ENCODE data around the gene SMPX.

Gene SMPX

GRCh38 chrX:21717802-21718201 is 40.1 kb downstream of the SMPX start:
- TF ChIP-seq, protein P1, sequence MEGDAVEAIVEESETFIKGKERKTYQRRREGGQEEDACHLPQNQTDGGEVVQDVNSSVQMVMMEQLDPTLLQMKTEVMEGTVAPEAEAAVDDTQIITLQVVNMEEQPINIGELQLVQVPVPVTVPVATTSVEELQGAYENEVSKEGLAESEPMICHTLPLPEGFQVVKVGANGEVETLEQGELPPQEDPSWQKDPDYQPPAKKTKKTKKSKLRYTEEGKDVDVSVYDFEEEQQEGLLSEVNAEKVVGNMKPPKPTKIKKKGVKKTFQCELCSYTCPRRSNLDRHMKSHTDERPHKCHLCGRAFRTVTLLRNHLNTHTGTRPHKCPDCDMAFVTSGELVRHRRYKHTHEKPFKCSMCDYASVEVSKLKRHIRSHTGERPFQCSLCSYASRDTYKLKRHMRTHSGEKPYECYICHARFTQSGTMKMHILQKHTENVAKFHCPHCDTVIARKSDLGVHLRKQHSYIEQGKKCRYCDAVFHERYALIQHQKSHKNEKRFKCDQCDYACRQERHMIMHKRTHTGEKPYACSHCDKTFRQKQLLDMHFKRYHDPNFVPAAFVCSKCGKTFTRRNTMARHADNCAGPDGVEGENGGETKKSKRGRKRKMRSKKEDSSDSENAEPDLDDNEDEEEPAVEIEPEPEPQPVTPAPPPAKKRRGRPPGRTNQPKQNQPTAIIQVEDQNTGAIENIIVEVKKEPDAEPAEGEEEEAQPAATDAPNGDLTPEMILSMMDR (conservative IDR thresholded peaks at IDR 0.05; ENCODE audit: low read depth, low read length), result no peak
- DNase-seq (ENCODE audit: low read depth), result no peak
- H3K4me3 ChIP-seq (ENCODE audit: low read depth, low read length), result no peak overlapping the region

DNA sequence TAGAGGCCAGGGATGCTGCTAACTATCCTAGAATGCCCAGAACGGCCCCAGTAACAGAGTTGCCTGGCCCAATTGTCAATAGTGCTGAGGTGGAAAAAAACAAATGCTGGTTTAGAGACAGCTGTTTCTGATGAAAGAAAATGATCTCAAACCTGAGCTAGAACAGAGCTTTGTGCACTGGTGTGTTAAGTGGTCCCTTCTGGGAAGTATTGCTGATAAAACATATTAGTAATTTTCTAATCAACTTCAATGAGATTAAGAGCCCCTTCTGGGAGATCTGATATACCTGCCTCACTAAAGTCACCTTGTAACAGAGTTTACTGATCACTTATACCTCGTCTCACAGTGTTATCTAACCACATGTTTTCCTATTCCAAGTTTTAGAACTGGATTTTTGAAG is 42.1 kb downstream of the SMPX start:
- DNase-seq (ENCODE audit: low read depth), result no peak
- no peak overlapping the region for H3K4me3 ChIP-seq (ENCODE audit: low read depth, low read length)
- TF ChIP-seq, protein P1 (conservative IDR thresholded peaks at IDR 0.05; ENCODE audit: low read depth, low read length), result no peak

GRCh38 chrX:21715337-21715736 is 42.6 kb downstream of the SMPX start:
- no peak for DNase-seq (ENCODE audit: low read depth)
- TF ChIP-seq, protein P1 (conservative IDR thresholded peaks at IDR 0.05; ENCODE audit: low read depth, low read length), result no peak
- no peak overlapping the region for H3K4me3 ChIP-seq (ENCODE audit: low read depth, low read length)

DNA sequence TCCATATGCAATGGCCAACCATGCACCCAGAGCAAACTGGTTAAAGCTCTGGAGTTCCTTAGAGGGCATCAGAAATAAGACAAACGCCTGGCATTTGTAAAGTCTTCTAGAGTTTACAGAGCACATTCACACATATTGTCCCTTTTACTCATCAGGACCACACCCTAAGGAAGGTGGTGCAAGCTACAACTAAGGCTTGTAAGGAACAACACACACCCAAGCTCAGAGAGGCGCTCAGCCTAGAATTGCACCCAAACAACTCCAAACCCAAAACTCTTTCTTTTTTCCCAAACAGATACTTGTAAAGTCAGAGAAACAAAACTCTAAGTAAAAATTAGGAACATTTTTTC is 46.1 kb downstream of the SMPX start:
- DNase-seq (ENCODE audit: low read depth), result no peak
- H3K4me3 ChIP-seq (ENCODE audit: low read depth, low read length), result no peak overlapping the region
- TF ChIP-seq, protein P1 (conservative IDR thresholded peaks at IDR 0.05; ENCODE audit: low read depth, low read length), result no peak

DNA sequence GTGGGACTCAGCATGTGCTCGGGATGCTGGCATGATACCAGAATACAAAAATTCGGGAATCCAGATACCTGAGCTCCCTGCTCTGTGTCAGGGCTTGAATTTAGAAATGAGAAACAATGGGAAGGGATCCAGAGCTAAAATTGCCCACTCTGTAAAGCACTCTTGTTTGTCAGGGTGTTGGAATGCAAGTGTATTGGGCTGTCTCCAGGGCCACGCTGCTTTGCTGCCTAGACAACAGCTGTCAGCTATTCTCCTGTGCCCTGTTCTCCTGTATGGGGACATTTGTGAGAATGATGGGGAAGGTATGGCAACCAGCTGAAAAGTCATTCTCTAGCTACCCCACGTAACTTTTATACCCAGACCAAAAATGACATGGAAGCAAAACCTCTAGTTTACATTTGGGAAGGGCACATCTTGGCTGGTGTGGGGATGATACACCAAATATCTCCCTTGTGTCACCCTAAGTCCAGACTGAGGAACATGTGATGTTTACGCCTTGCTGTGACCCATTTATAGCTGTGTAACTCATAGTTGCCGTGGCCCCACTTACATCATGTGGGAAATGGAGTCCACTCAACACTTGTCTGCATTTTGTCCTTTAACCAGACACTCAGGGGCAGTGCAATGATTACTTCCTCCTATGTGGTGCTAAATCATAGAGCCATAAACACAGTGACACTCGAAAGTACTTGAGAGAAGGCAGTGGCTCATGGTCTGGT is 46.6 kb downstream of the SMPX start:
- DNase-seq (ENCODE audit: low read depth), result no peak
- H3K4me3 ChIP-seq (ENCODE audit: low read depth, low read length), result no peak overlapping the region
- TF ChIP-seq, protein P1 (conservative IDR thresholded peaks at IDR 0.05; ENCODE audit: low read depth, low read length), result no peak

GRCh38 chrX:21708116-21708515 is 49.8 kb downstream of the SMPX start:
- peak; percentile 29 for DNase-seq (ENCODE audit: low read depth)
- TF ChIP-seq, protein P1 (conservative IDR thresholded peaks at IDR 0.05; ENCODE audit: low read depth, low read length), result peak; percentile 50
- no peak overlapping the region for H3K4me3 ChIP-seq (ENCODE audit: low read depth, low read length)

- TF ChIP-seq, protein P1 (conservative IDR thresholded peaks at IDR 0.05; ENCODE audit: low read depth, low read length), result no peak
- H3K4me3 ChIP-seq (ENCODE audit: low read depth, low read length), result no peak overlapping the region
- DNase-seq (ENCODE audit: low read depth), result no peak
Measured at GRCh38 chrX:21705225-21705624, 52.7 kb downstream of the SMPX start.
